Activated CD8-positive, alpha-beta T cell treated with anti-CD3 and anti-CD28 coated beads for 36 hours (primary cell): ENCODE data around the gene PCDHGC5. TPM values are rescaled to one million over a fixed set of nuclear protein-coding genes. Genes with fewer than 3 reads are reported as not detected.

Experiments
- ATAC-seq: fragments of 200-7000 bp; cut with Tn5 transposase; one replicate; pipeline ENCODE4 v1.10.0; 2021; ENCODE audit warnings: mild to moderate bottlenecking, moderate library complexity
- CTCF ChIA-PET: fragments of 350-600 bp; sonication (Branson Sonifier 250); formaldehyde crosslinking; loops from one replicate; lab custom pipeline; 2021; ENCODE audit warnings: antibody characterized with exemption; lab: Charles Lee
- POLR2A ChIA-PET: fragments of 350-600 bp; sonication (Branson Sonifier 250); formaldehyde crosslinking; loops from one replicate; lab custom pipeline; 2021; ENCODE audit warnings: antibody characterized with exemption; lab: Charles Lee
- DNase-seq: peaks from one replicate; pipeline ENCODE4 v3.0.0-alpha.2; 2020
- H3K27ac Mint-ChIP-seq: one replicate; pipeline ENCODE4 v1.8.0; 2021; ENCODE audit warnings: mild to moderate bottlenecking, mixed read lengths
- H3K27me3 Mint-ChIP-seq: one replicate; pipeline ENCODE4 v1.8.0; 2021; ENCODE audit warnings: mixed read lengths
- H3K36me3 Mint-ChIP-seq: one replicate; pipeline ENCODE4 v1.8.0; 2021; ENCODE audit warnings: low read depth, mixed read lengths
- H3K4me1 Mint-ChIP-seq: one replicate; pipeline ENCODE4 v1.8.0; 2021; ENCODE audit warnings: low read depth, mixed read lengths
- H3K4me3 Mint-ChIP-seq: one replicate; pipeline ENCODE4 v1.8.0; 2021; ENCODE audit warnings: mild to moderate bottlenecking, moderate library complexity, mixed read lengths
- H3K9me3 Mint-ChIP-seq: one replicate; pipeline ENCODE4 v1.8.0; 2021; ENCODE audit warnings: mixed read lengths
- intact Hi-C: fragments of 100-400 bp; cut with micrococcal nuclease; formaldehyde crosslinking; loops from one replicate; pipeline ENCODE4 v1.10.0; 2022
- total RNA-seq, 2 experiments: library from RNA; stranded (reverse); gene quantifications; one replicate each; pipeline ENCODE4 v1.2.3, GENCODE V29; 2021
- TF ChIP-seq, protein P1 (sequence below): fragments of 200-600 bp; IDR thresholded peaks from one replicate; pipeline ENCODE4 v1.8.0; 2022; ENCODE audit warnings: antibody characterized with exemption, mild to moderate bottlenecking

Gene PCDHGC5
- not detected for total RNA-seq

DNA sequence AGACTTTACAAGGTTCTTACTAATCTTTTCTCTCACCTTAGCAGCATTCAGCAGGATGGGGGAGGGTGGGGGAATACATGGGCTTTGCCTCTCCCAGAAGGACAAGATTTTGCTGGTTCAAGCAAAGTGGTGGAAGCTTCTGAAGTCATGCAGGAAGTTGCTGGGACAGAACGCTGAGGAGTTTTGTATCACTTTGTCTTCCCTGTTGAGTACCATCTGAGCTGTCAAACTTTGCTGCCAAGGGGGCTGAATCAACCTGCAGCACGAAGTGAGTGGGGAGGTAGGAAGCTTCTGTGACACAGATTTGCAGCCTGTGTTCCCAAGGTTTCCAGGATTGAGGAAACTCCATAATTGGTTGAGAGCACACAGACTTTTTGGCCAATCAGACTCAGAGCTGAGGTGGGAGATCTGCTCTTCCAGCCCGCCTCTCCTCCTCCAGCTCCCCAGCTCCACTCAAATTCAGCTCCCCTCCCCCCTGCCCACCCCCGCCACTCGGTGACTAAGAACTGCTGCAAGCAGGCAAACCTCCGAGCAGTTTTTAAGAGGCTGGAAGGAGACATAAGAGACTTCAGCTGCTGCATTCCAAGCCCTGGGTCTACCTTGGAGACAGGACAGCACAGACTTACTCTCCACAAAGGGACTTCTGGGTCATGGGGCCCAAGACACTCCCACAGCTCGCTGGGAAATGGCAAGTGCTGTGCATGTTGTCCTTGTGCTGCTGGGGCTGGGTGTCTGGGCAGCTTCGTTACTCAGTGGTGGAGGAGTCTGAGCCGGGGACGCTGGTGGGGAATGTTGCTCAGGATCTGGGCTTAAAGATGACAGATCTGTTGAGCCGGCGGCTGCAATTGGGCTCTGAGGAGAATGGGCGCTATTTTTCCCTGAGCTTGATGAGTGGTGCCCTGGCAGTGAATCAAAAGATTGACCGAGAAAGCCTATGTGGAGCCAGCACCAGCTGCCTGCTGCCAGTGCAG lies at the start of gene PCDHGC5:
Gene PCDHGC5 (plus strand): TSS at position 491 of the 971 bp plus-strand sequence. CDS start 160 bp downstream, at position 651.
- POLR2A ChIA-PET = interaction anchor here (0.9 kb wide), 1 partner anchor 15 kb away, joined by 3 read pairs; no protein-coding TSS in a partner anchor
- CTCF ChIA-PET = interaction anchor here (0.7 to 1.8 kb wide), 5 partner anchors 8 to 75 kb away, joined by 3 to 8 read pairs (median 5); partner anchors contain the start of gene PCDHGA12
- H3K27ac Mint-ChIP-seq = no peak within 1 kb of the TSS

DNA sequence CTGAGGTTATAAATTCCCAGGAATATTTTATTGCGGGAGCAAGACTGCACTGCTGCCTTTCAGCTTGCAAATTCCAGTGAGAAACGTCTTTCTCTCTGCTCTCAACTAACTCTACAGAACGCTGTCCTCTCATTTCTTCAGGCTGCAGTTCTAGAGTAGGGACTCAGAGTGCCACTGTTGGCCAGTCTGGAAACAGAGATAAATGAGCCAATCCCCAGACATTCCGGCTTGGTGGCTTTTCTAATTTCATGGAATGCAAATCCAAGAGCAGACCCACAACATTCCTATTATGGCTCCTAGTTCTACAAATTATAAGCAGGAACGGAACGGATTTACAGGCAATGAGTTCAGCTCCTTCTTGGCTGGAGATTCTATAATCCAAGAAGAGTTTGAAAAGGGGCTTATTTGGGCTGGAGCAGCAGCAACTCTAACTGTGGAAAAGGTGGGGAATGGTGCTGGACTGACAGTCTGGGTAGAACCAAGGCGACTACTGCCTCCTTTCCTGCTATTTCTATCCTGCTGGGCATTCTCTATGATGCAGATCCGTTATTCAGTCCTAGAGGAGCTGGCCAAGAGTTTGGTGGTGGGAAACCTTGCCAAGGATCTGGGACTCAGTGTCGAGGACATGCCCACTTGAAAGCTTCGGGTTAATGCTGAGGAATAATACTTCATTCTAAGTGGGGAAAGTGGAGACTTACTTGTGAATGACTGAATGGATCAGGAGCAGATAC lies 49.3 kb upstream of the PCDHGC5 start:
- DNase-seq = no peak
- Mint-ChIP-seq H3K27me3 (peaks cover 12% of the 10 kb centered on the region), H3K9me3 (peaks cover 2% of the 10 kb centered on the region), H3K4me1 (no peaks in the 10 kb centered on the region), H3K36me3 (no peaks in the 10 kb centered on the region), H3K27ac (no peak overlapping the region), H3K4me3 (no peak overlapping the region)
- ChIA-PET CTCF (interaction anchor here (1.2 to 1.9 kb wide), 3 partner anchors 9 to 124 kb away, joined by 3 to 7 read pairs (median 4); partner anchors contain the start of genes PCDHGA11 and PCDHGA12), POLR2A (no interaction called here)
- intact Hi-C loops = no loop called here
- ATAC-seq = no peak
- TF ChIP-seq, protein P1, sequence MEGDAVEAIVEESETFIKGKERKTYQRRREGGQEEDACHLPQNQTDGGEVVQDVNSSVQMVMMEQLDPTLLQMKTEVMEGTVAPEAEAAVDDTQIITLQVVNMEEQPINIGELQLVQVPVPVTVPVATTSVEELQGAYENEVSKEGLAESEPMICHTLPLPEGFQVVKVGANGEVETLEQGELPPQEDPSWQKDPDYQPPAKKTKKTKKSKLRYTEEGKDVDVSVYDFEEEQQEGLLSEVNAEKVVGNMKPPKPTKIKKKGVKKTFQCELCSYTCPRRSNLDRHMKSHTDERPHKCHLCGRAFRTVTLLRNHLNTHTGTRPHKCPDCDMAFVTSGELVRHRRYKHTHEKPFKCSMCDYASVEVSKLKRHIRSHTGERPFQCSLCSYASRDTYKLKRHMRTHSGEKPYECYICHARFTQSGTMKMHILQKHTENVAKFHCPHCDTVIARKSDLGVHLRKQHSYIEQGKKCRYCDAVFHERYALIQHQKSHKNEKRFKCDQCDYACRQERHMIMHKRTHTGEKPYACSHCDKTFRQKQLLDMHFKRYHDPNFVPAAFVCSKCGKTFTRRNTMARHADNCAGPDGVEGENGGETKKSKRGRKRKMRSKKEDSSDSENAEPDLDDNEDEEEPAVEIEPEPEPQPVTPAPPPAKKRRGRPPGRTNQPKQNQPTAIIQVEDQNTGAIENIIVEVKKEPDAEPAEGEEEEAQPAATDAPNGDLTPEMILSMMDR = no peak

More for the DNA sequence above, at the start of gene PCDHGC5:
- intact Hi-C loops = no loop called here
- H3K36me3 Mint-ChIP-seq = no peaks in the 10 kb centered on the region
- ATAC-seq = no peak
- peaks cover 13% of the 10 kb centered on the region for H3K4me1 Mint-ChIP-seq
- H3K27me3 Mint-ChIP-seq = peaks cover 83% of the 10 kb centered on the region
- no peak within 1 kb of the TSS for H3K4me3 Mint-ChIP-seq
- no peaks in the 10 kb centered on the region for H3K9me3 Mint-ChIP-seq
- no peak for DNase-seq
- TF ChIP-seq, protein P1 = no peak

DNA sequence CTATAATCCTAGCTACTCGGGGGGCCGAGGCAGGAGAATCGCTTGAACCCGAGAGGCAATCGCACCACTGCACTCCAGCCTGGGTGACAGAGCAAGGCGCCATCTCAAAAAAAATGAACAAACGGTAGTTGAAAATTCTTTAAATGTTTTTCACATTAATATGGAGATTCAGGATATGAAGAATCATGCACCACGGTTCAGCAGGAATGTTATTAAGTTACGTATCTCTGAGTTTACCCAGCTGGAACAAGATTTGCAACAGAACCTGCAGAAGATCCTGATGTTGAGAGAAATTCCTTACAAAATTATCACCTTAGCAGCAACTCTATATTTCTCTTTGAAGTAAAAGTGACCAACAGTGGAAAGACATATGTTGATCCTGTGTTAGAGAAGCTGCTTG lies 48.5 kb upstream of the PCDHGC5 start:
- ChIA-PET POLR2A (no interaction called here), CTCF (interaction anchor here (1.2 to 1.9 kb wide), 3 partner anchors 10 to 124 kb away, joined by 3 to 7 read pairs (median 4); partner anchors contain the start of genes PCDHGA11 and PCDHGA12)
- intact Hi-C loops = no loop called here
- Mint-ChIP-seq H3K4me3 (no peak overlapping the region), H3K4me1 (no peaks in the 10 kb centered on the region), H3K9me3 (peaks cover 2% of the 10 kb centered on the region), H3K27ac (no peak overlapping the region), H3K27me3 (peaks cover 12% of the 10 kb centered on the region), H3K36me3 (no peaks in the 10 kb centered on the region)
- DNase-seq = no peak
- TF ChIP-seq, protein P1 = no peak
- ATAC-seq = no peak

DNA sequence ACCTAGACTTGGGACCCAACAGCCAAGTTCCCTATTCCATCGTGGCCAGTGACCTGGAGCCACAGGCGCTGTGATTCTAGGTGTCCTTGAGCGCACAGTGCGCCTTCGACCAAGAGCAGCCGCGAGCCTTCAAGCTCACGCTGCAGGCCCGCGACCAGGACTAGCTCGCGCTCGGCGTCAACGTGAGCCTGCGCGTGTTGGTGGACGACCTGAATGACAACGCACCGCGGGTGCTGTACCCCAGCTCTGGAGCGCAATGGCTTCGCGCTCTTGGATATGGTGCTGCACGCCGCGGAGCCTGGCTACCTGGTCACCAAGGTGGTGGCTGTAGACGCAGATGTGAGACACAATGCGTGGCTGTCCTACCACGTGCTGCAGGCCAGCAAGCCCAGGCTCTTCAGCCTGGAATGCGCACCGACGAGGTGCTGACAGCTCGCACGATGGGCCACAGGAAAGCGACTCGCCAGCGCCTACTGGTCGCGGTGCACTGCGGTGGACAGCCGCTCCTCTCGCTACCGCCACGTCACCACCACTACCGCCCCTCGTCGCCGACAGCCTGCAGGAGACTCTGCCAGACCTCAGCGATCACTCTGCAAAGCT lies 47.2 kb upstream of the PCDHGC5 start:
- ATAC-seq (no peak), DNase-seq (no peak)
- H3K36me3 Mint-ChIP-seq = no peaks in the 10 kb centered on the region
- H3K4me1 Mint-ChIP-seq = no peaks in the 10 kb centered on the region
- H3K9me3 Mint-ChIP-seq = peaks cover 2% of the 10 kb centered on the region
- ChIA-PET POLR2A (no interaction called here), CTCF (interaction anchor here (0.6 to 1.3 kb wide), 2 partner anchors 12 kb away, joined by 3 to 4 read pairs; partner anchors contain the start of gene PCDHGA12)
- no peak overlapping the region for H3K27ac Mint-ChIP-seq
- TF ChIP-seq, protein P1 = no peak
- H3K4me3 Mint-ChIP-seq = no peak overlapping the region
- H3K27me3 Mint-ChIP-seq = peaks cover 16% of the 10 kb centered on the region
- intact Hi-C loops = no loop called here
